IPS-18a (cell line): Measurements from ENCODE around the gene DLGAP1.

Experiments
- H3K27ac ChIP-seq: one replicate; pipeline ENCODE4 v1.5.1; 2013; ENCODE audit warnings: low read length
- H3K27me3 ChIP-seq: one replicate; pipeline ENCODE4 v1.6.1; 2013; ENCODE audit warnings: mild to moderate bottlenecking, low read length; ENCODE audit not compliant: control insufficient read depth, insufficient read depth
- H3K36me3 ChIP-seq: one replicate; pipeline ENCODE4 v1.6.1; 2013; ENCODE audit warnings: low read depth, low read length; ENCODE audit not compliant: control insufficient read depth
- H3K4me1 ChIP-seq: one replicate; pipeline ENCODE4 v1.6.1; 2013; ENCODE audit warnings: low read depth, low read length; ENCODE audit not compliant: control insufficient read depth
- H3K4me3 ChIP-seq: one replicate; pipeline ENCODE4 v1.5.1; 2013; ENCODE audit warnings: low read length
- H3K9ac ChIP-seq: one replicate; pipeline ENCODE4 v1.6.1; 2013; ENCODE audit warnings: mild to moderate bottlenecking, low read length, moderate library complexity
- H3K9me3 ChIP-seq: one replicate; pipeline ENCODE4 v1.6.1; 2013; ENCODE audit warnings: low read depth, low read length; ENCODE audit not compliant: control insufficient read depth

Gene DLGAP1

GRCh38 chr18:3796434-3796833 lies 658.7 kb downstream of the DLGAP1 start:
- no peaks in the 10 kb centered on the region for H3K36me3 ChIP-seq
- no peak overlapping the region for H3K9ac ChIP-seq
- no peaks in the 10 kb centered on the region for H3K9me3 ChIP-seq
- no peak overlapping the region for H3K27ac ChIP-seq
- H3K27me3 ChIP-seq, result no peaks in the 10 kb centered on the region
- no peaks in the 10 kb centered on the region for H3K4me1 ChIP-seq
- H3K4me3 ChIP-seq, result no peak overlapping the region

DNA sequence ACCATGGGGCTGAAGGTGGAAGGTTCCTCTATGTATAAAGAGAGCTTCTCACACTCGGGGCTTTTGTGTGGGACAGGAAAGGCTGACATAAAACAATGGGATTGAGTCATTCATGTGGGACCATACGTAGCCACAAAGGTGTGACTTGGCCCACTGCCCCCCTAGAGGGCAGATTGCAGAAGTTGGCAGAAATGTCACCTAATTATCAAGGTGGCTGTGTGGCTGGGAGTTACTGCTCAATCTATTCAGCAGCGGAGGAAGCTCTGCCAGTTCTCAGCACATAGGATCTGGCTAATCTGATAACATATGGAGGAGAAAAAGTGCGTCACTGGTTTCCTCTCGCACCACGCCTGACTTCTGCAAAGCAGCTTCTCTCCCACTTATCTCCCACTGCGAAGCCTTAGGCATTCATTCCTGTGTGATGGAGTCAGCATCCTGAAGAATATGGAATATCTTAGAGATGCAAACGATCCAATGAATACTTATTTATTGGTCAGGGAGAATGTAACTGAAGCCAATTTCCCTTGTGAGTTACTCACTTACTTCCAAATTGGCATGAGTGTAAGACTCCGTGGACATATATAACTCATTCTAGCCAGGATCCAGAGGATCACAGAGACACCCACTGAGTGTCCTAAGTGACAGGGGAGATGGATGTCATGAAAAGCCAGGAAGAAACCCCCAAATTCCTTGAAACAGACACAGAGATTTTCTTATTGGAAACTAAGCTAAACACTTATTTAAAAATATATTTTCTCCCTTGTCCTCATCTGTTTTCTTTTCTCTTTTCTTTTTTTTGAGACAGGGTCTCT lies 660.4 kb downstream of the DLGAP1 start:
- H3K27ac ChIP-seq, result no peak overlapping the region
- H3K4me1 ChIP-seq, result no peaks in the 10 kb centered on the region
- H3K4me3 ChIP-seq, result no peak overlapping the region
- H3K36me3 ChIP-seq, result no peaks in the 10 kb centered on the region
- H3K27me3 ChIP-seq, result no peaks in the 10 kb centered on the region
- no peaks in the 10 kb centered on the region for H3K9me3 ChIP-seq
- H3K9ac ChIP-seq, result no peak overlapping the region

DNA sequence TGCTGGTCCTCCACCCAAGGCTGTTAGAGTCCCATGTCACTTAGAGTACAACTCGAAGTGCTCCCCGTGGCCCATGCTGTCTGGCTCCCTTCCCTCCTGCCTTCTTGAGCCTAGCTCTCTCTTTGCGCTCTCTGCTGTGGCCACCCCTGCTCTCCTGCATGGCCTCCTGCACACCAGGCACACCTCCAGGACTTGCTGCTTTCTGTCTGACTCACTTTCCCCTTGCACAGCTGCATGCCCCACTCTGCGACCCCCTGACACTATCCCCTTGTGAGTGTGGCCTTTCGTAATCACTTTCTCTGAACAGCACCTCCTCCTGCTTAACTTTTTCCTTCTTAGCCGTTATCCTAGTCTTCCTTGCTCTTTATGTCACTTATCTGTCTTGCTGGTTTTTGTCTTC lies 661.6 kb downstream of the DLGAP1 start:
- no peak overlapping the region for H3K27ac ChIP-seq
- H3K9me3 ChIP-seq, result no peaks in the 10 kb centered on the region
- H3K4me3 ChIP-seq, result no peak overlapping the region
- no peaks in the 10 kb centered on the region for H3K27me3 ChIP-seq
- no peaks in the 10 kb centered on the region for H3K4me1 ChIP-seq
- H3K9ac ChIP-seq, result no peak overlapping the region
- no peaks in the 10 kb centered on the region for H3K36me3 ChIP-seq

DNA sequence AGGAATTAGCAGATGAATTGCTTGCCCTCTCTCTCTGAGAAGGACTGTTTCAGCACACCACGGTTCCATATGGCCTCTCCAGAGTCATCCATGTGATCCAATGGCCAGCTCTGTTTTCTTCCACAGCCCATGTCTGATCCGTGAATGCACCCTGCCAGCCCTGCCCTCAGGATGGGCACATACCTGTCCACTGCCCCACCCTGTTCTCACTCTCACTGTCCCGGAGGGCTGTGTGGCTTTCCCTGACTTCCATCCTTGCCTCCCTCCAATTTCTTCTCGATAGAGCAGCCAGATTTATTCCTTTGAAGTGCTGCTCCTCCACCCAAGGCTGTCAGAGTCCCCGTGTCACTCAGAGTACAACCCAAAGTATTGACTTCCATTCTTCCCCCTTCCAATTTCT lies 662.0 kb downstream of the DLGAP1 start:
- no peak overlapping the region for H3K9ac ChIP-seq
- H3K9me3 ChIP-seq, result no peaks in the 10 kb centered on the region
- H3K4me3 ChIP-seq, result no peak overlapping the region
- no peaks in the 10 kb centered on the region for H3K4me1 ChIP-seq
- no peaks in the 10 kb centered on the region for H3K36me3 ChIP-seq
- H3K27ac ChIP-seq, result no peak overlapping the region
- no peaks in the 10 kb centered on the region for H3K27me3 ChIP-seq

- H3K9ac ChIP-seq, result no peak overlapping the region
- no peak overlapping the region for H3K4me3 ChIP-seq
- H3K36me3 ChIP-seq, result no peaks in the 10 kb centered on the region
- H3K4me1 ChIP-seq, result no peaks in the 10 kb centered on the region
- H3K27ac ChIP-seq, result no peak overlapping the region
- H3K27me3 ChIP-seq, result no peaks in the 10 kb centered on the region
- no peaks in the 10 kb centered on the region for H3K9me3 ChIP-seq
Measured at GRCh38 chr18:3792711-3793110, 662.4 kb downstream of the DLGAP1 start.

- no peak overlapping the region for H3K4me3 ChIP-seq
- H3K4me1 ChIP-seq, result no peaks in the 10 kb centered on the region
- no peaks in the 10 kb centered on the region for H3K36me3 ChIP-seq
- H3K27me3 ChIP-seq, result no peaks in the 10 kb centered on the region
- H3K9ac ChIP-seq, result no peak overlapping the region
- no peak overlapping the region for H3K27ac ChIP-seq
- H3K9me3 ChIP-seq, result no peaks in the 10 kb centered on the region
Measured at GRCh38 chr18:3791238-3791637, 663.9 kb downstream of the DLGAP1 start.

GRCh38 chr18:3790703-3791102 lies 664.4 kb downstream of the DLGAP1 start:
- Histone ChIP-seq H3K9ac (no peak overlapping the region), H3K27me3 (no peaks in the 10 kb centered on the region), H3K36me3 (no peaks in the 10 kb centered on the region), H3K4me1 (no peaks in the 10 kb centered on the region), H3K9me3 (no peaks in the 10 kb centered on the region), H3K4me3 (no peak overlapping the region), H3K27ac (no peak overlapping the region)

GRCh38 chr18:3789525-3789924 lies 665.6 kb downstream of the DLGAP1 start:
- Histone ChIP-seq H3K36me3 (no peaks in the 10 kb centered on the region), H3K4me1 (no peaks in the 10 kb centered on the region), H3K27ac (no peak overlapping the region), H3K9ac (no peak overlapping the region), H3K27me3 (no peaks in the 10 kb centered on the region), H3K9me3 (no peaks in the 10 kb centered on the region), H3K4me3 (no peak overlapping the region)

GRCh38 chr18:3784949-3785348 lies 670.2 kb downstream of the DLGAP1 start:
- H3K27ac ChIP-seq, result no peak overlapping the region
- H3K9me3 ChIP-seq, result no peaks in the 10 kb centered on the region
- H3K9ac ChIP-seq, result no peak overlapping the region

DNA sequence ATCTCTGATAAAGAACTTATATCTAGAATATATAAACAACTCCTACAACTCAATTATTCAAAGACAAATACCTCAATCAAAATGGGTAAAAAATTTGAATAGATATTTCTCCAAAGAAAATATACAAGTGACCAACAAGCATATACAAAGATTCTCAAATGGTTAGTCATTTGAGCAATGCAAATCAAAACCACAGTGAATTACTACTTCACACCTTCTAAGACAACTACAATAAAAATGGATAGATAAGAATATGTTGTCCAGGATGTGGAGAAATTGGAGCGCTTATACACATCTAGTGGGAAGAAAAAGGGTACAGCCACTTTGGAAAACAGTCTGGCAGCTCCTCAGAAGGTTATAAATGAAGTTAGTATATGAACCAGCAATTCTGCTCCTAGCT lies 672.2 kb downstream of the DLGAP1 start:
- no peaks in the 10 kb centered on the region for H3K27me3 ChIP-seq
- H3K4me3 ChIP-seq, result no peak overlapping the region
- H3K36me3 ChIP-seq, result no peaks in the 10 kb centered on the region
- no peaks in the 10 kb centered on the region for H3K4me1 ChIP-seq
- no peak overlapping the region for H3K9ac ChIP-seq
- no peak overlapping the region for H3K27ac ChIP-seq
- no peaks in the 10 kb centered on the region for H3K9me3 ChIP-seq

More at GRCh38 chr18:3784949-3785348, 670.2 kb downstream of the DLGAP1 start:
- no peaks in the 10 kb centered on the region for H3K36me3 ChIP-seq
- no peaks in the 10 kb centered on the region for H3K27me3 ChIP-seq
- no peak overlapping the region for H3K4me3 ChIP-seq
- H3K4me1 ChIP-seq, result no peaks in the 10 kb centered on the region

- H3K36me3 ChIP-seq, result no peaks in the 10 kb centered on the region
- H3K9me3 ChIP-seq, result no peaks in the 10 kb centered on the region
- H3K27me3 ChIP-seq, result no peaks in the 10 kb centered on the region
- H3K4me1 ChIP-seq, result peaks cover 22% of the 10 kb centered on the region
- no peak overlapping the region for H3K4me3 ChIP-seq
- H3K27ac ChIP-seq, result no peak overlapping the region
- no peak overlapping the region for H3K9ac ChIP-seq
Measured at GRCh38 chr18:3777719-3778118, 677.4 kb downstream of the DLGAP1 start.

DNA sequence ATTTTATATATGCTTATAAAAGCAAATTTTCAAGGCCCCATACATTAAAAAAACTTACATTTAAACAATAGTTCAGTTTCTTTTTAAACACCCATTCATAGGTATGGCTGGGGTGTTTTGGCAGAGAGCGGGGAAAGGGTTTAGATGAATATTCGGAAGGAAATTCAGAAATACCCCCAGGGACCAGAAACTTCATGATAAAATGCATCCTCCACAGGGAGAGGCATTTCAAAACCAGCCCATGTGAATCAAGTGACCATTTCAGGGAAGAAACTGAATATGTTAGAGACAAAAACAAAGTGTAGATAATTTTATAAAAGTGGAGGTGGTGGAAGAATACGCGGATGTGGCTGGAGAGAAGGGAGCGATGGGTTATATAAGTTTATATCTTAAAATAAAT lies 678.0 kb downstream of the DLGAP1 start:
- H3K27ac ChIP-seq, result no peak overlapping the region
- H3K9me3 ChIP-seq, result no peaks in the 10 kb centered on the region
- H3K27me3 ChIP-seq, result no peaks in the 10 kb centered on the region
- H3K4me3 ChIP-seq, result no peak overlapping the region
- H3K4me1 ChIP-seq, result peaks cover 23% of the 10 kb centered on the region
- H3K36me3 ChIP-seq, result no peaks in the 10 kb centered on the region
- H3K9ac ChIP-seq, result no peak overlapping the region
